ENCODE results near the gene ST3GAL3.

The ST3GAL3 gene

GRCh38 chr1:43900386-43900785, 193.1 kb downstream of the ST3GAL3 start:
- DNase-seq (ENCODE audit: low read depth, low spot score) = no peak
- TF ChIP-seq POLR2AphosphoS5 (IDR thresholded peaks at IDR 0.05; ENCODE audit: borderline replicate concordance, low read depth, low read length) (no peak), FOXP2 (optimal IDR thresholded peaks at IDR 0.05; ENCODE audit: control extremely low read depth, extremely low read length, insufficient read depth) (no peak), EZH2 (IDR thresholded peaks at IDR 0.05) (no peak)
- Histone ChIP-seq H3K9ac (ENCODE audit: insufficient read length) (no peak overlapping the region), H3K27ac (no peak overlapping the region), H3K4me3 (no peak overlapping the region), H3K9me3 (ENCODE audit: low read depth, low read length) (no peaks in the 10 kb centered on the region), H3K36me3 (ENCODE audit: insufficient read depth, low read length) (peaks cover 10% of the 10 kb centered on the region; the same call in 1 of the 2 replicates)

- no peak for DNase-seq (ENCODE audit: low read depth, low spot score)
- H3K4me3 ChIP-seq = no peak overlapping the region
- TF ChIP-seq EZH2 (IDR thresholded peaks at IDR 0.05) = no peak
- TF ChIP-seq POLR2AphosphoS5 (IDR thresholded peaks at IDR 0.05; ENCODE audit: borderline replicate concordance, low read depth, low read length) = no peak
- no peak for TF ChIP-seq FOXP2 (optimal IDR thresholded peaks at IDR 0.05; ENCODE audit: control extremely low read depth, extremely low read length, insufficient read depth)
- no peaks in the 10 kb centered on the region for H3K9me3 ChIP-seq (ENCODE audit: low read depth, low read length)
- no peak overlapping the region for H3K27ac ChIP-seq
- no peak overlapping the region for H3K9ac ChIP-seq (ENCODE audit: insufficient read length)
- peaks cover 6% of the 10 kb centered on the region; the same call in 1 of the 2 replicates for H3K36me3 ChIP-seq (ENCODE audit: insufficient read depth, low read length)
Observed at GRCh38 chr1:43901196-43901961, 194.0 kb downstream of the ST3GAL3 start.

GRCh38 chr1:43902058-43902831, 194.9 kb downstream of the ST3GAL3 start:
- peaks cover 6% of the 10 kb centered on the region; the same call in 1 of the 2 replicates for H3K36me3 ChIP-seq (ENCODE audit: insufficient read depth, low read length)
- H3K4me3 ChIP-seq = no peak overlapping the region
- TF ChIP-seq FOXP2 (optimal IDR thresholded peaks at IDR 0.05; ENCODE audit: control extremely low read depth, extremely low read length, insufficient read depth) = no peak
- TF ChIP-seq EZH2 (IDR thresholded peaks at IDR 0.05) = no peak
- TF ChIP-seq POLR2AphosphoS5 (IDR thresholded peaks at IDR 0.05; ENCODE audit: borderline replicate concordance, low read depth, low read length) = no peak
- H3K9me3 ChIP-seq (ENCODE audit: low read depth, low read length) = no peaks in the 10 kb centered on the region
- H3K27ac ChIP-seq = no peak overlapping the region
- DNase-seq (ENCODE audit: low read depth, low spot score) = no peak
- H3K9ac ChIP-seq (ENCODE audit: insufficient read length) = no peak overlapping the region

GRCh38 chr1:43904660-43905551, 197.6 kb downstream of the ST3GAL3 start:
- H3K36me3 ChIP-seq (ENCODE audit: insufficient read depth, low read length) = no peaks in the 10 kb centered on the region; the same call in 1 of the 2 replicates
- TF ChIP-seq EZH2 (IDR thresholded peaks at IDR 0.05) (no peak), FOXP2 (optimal IDR thresholded peaks at IDR 0.05; ENCODE audit: control extremely low read depth, extremely low read length, insufficient read depth) (no peak), POLR2AphosphoS5 (IDR thresholded peaks at IDR 0.05; ENCODE audit: borderline replicate concordance, low read depth, low read length) (no peak)
- H3K9ac ChIP-seq (ENCODE audit: insufficient read length) = no peak overlapping the region
- DNase-seq (ENCODE audit: low read depth, low spot score) = no peak
- no peaks in the 10 kb centered on the region for H3K9me3 ChIP-seq (ENCODE audit: low read depth, low read length)
- no peak overlapping the region for H3K27ac ChIP-seq
- no peak overlapping the region for H3K4me3 ChIP-seq

- no peak overlapping the region for H3K27ac ChIP-seq
- no peak for DNase-seq (ENCODE audit: low read depth, low spot score)
- no peak overlapping the region for H3K4me3 ChIP-seq
- H3K9ac ChIP-seq (ENCODE audit: insufficient read length) = no peak overlapping the region
- TF ChIP-seq POLR2AphosphoS5 (IDR thresholded peaks at IDR 0.05; ENCODE audit: borderline replicate concordance, low read depth, low read length) (no peak), FOXP2 (optimal IDR thresholded peaks at IDR 0.05; ENCODE audit: control extremely low read depth, extremely low read length, insufficient read depth) (no peak), EZH2 (IDR thresholded peaks at IDR 0.05) (no peak)
- no peaks in the 10 kb centered on the region for H3K9me3 ChIP-seq (ENCODE audit: low read depth, low read length)
- no peaks in the 10 kb centered on the region; the same call in 1 of the 2 replicates for H3K36me3 ChIP-seq (ENCODE audit: insufficient read depth, low read length)
Observed at GRCh38 chr1:43908226-43908625, 200.9 kb downstream of the ST3GAL3 start.

- TF ChIP-seq FOXP2 (optimal IDR thresholded peaks at IDR 0.05; ENCODE audit: control extremely low read depth, extremely low read length, insufficient read depth) (no peak), EZH2 (IDR thresholded peaks at IDR 0.05) (no peak), POLR2AphosphoS5 (IDR thresholded peaks at IDR 0.05; ENCODE audit: borderline replicate concordance, low read depth, low read length) (no peak)
- no peaks in the 10 kb centered on the region for H3K9me3 ChIP-seq (ENCODE audit: low read depth, low read length)
- no peak for DNase-seq (ENCODE audit: low read depth, low spot score)
- no peaks in the 10 kb centered on the region; the same call in 1 of the 2 replicates for H3K36me3 ChIP-seq (ENCODE audit: insufficient read depth, low read length)
- H3K4me3 ChIP-seq = no peak overlapping the region
- peak overlapping the region; percentile 54 for H3K27ac ChIP-seq
- no peak overlapping the region for H3K9ac ChIP-seq (ENCODE audit: insufficient read length)
Observed at GRCh38 chr1:43908858-43909257, 201.5 kb downstream of the ST3GAL3 start.

- Histone ChIP-seq H3K9ac (ENCODE audit: insufficient read length) (no peak overlapping the region), H3K36me3 (ENCODE audit: insufficient read depth, low read length) (no peaks in the 10 kb centered on the region; the same call in 1 of the 2 replicates), H3K9me3 (ENCODE audit: low read depth, low read length) (no peaks in the 10 kb centered on the region), H3K4me3 (no peak overlapping the region), H3K27ac (no peak overlapping the region)
- DNase-seq (ENCODE audit: low read depth, low spot score) = no peak
- TF ChIP-seq POLR2AphosphoS5 (IDR thresholded peaks at IDR 0.05; ENCODE audit: borderline replicate concordance, low read depth, low read length) (no peak), FOXP2 (optimal IDR thresholded peaks at IDR 0.05; ENCODE audit: control extremely low read depth, extremely low read length, insufficient read depth) (no peak), EZH2 (IDR thresholded peaks at IDR 0.05) (no peak)
Observed at GRCh38 chr1:43910343-43910742, 203.0 kb downstream of the ST3GAL3 start.
